ENCODE measurements around the gene ARIH2. TPM values are rescaled to one million over a fixed set of nuclear protein-coding genes. Genes with fewer than 3 reads are reported as not detected.

ARIH2 gene
- total RNA-seq, 1 donor from 2014 or later: 59.4 TPM

DNA sequence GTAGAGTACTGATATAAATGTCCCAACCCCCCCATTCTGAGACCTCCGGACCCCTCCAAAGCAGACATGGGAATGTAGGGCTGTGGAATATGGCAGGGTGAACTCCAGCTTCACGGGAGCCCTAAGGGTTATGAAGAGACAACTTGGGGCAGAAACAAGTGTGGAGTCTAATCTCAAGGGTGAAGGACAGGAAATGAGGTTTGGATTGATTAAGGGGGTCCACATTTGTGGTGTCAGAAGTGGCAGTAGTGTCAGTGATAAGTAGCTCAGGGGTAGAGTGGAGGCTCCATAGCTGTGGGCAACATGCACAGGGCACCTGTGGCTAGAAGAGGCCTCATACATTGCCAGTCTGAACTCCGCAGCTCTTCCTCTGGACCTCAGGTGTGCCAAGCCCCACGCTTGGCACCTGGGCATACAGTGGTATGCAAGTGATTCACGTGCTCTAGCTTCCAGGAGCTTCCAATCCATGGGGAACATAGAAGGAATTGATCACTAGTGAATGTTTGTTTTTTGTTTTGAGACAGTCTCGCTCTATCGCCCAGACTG is 67.3 kb downstream of the ARIH2 start:
- Histone ChIP-seq H3K4me1 (peaks cover 17% of the 10 kb centered on the region), H3K27ac (no peak overlapping the region), H3K27me3 (no peaks in the 10 kb centered on the region), H3K36me3 (peaks cover 0 to 35% of the 10 kb centered on the region in 2 donors), H3K4me3 (no peak overlapping the region), H3K9me3 (no peaks in the 10 kb centered on the region)
- intact Hi-C loops (cut with DNase I): no loop called here
- TF ChIP-seq POLR2AphosphoS5 (IDR thresholded peaks at IDR 0.05; ENCODE audit: insufficient read depth in 1 of 2, low read depth in 1 of 2) (no peak), POLR2A (IDR thresholded peaks at IDR 0.05) (no peak)
- TF ChIP-seq, protein P1, sequence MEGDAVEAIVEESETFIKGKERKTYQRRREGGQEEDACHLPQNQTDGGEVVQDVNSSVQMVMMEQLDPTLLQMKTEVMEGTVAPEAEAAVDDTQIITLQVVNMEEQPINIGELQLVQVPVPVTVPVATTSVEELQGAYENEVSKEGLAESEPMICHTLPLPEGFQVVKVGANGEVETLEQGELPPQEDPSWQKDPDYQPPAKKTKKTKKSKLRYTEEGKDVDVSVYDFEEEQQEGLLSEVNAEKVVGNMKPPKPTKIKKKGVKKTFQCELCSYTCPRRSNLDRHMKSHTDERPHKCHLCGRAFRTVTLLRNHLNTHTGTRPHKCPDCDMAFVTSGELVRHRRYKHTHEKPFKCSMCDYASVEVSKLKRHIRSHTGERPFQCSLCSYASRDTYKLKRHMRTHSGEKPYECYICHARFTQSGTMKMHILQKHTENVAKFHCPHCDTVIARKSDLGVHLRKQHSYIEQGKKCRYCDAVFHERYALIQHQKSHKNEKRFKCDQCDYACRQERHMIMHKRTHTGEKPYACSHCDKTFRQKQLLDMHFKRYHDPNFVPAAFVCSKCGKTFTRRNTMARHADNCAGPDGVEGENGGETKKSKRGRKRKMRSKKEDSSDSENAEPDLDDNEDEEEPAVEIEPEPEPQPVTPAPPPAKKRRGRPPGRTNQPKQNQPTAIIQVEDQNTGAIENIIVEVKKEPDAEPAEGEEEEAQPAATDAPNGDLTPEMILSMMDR (IDR thresholded peaks at IDR 0.05): no peak
- DNase-seq (ENCODE audit: extremely low spot score in 2 of 2): no peak

DNA sequence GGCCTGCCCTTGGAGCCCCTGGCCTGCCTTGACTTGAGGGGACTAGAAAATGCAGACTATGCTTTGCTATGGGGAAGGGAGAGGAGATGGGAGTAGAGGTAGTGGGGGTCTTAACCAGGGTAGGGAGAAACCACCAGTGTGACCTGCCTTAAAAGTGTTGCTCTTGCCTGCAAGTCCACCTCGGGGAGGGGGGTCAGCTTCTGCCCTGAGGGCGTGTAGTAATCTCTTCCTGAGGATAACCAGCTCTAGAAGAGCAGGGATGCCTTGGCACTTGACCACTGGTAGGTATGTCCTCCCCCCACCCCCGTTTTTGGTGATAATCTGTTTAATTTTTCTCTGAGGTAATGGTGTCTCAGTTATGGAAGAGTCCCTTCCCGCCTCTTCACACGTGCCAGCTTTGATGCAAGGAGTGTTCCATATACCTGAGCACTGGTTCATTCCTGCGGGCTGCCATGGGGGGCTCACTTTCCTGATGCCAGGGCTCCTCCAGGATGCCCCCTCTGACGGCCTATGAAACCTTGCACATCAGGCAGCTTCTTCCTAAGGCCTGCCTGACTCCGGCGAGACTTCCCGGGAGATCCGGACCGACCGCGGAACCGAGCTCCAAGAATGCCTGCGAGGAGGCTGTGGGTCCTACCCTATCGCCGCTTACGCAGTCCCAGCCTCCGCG is 70.6 kb downstream of the ARIH2 start:
- peaks cover 0 to 9% of the 10 kb centered on the region in 2 donors for H3K36me3 ChIP-seq
- H3K27me3 ChIP-seq: no peaks in the 10 kb centered on the region
- no peaks in the 10 kb centered on the region for H3K9me3 ChIP-seq
- H3K4me1 ChIP-seq: peaks cover 33% of the 10 kb centered on the region
- no peak for DNase-seq (ENCODE audit: extremely low spot score in 2 of 2)
- intact Hi-C loops (cut with DNase I): no loop called here
- TF ChIP-seq POLR2A (IDR thresholded peaks at IDR 0.05) (no peak), POLR2AphosphoS5 (IDR thresholded peaks at IDR 0.05; ENCODE audit: insufficient read depth in 1 of 2, low read depth in 1 of 2) (no peak)
- TF ChIP-seq, protein P1 (IDR thresholded peaks at IDR 0.05): no peak
- H3K4me3 ChIP-seq: peak overlapping the region; percentile 64 to 92
- H3K27ac ChIP-seq: peak overlapping the region; percentile 95

DNA sequence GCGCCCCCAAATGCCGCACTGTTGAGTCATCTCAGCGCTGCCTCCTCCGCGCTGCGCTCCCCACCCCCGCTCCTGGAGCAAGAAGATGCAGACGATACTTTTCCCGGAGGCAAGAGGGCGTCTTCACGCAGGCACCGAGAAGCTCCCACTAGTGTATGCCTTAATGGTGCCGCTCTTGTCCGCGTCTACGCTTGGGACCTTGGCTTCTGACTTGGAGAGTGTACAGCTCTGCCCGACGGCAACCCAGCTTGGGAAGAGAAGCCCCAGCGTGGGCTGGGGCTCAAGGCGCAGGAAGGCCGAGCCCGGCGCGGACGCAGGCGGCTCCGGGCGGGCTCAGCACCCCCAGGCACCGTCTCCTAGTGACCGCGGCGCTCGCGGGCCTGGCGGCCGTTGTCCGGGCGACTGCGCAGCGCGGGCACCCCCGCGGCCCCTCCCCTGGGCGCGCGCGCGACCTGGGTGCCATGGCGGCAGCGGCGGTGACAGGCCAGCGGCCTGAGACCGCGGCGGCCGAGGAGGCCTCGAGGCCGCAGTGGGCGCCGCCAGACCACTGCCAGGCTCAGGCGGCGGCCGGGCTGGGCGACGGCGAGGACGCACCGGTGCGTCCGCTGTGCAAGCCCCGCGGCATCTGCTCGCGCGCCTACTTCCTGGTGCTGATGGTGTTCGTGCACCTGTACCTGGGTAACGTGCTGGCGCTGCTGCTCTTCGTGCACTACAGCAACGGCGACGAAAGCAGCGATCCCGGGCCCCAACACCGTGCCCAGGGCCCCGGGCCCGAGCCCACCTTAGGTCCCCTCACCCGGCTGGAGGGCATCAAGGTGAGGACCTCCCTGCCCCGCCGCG is 71.4 kb downstream of the ARIH2 start, which contains the start of gene P4HTM:
P4HTM (plus strand) TSS at position 446 of the 840 bp plus-strand sequence; CDS start at position 462, 16 bp downstream.
- H3K27me3 ChIP-seq: no peaks in the 10 kb centered on the region
- peak within 1 kb of the TSS; percentile 64 to 92 for H3K4me3 ChIP-seq
- intact Hi-C loops (cut with DNase I): no loop called here
- H3K36me3 ChIP-seq: peaks cover 0 to 1% of the 10 kb centered on the region in 2 donors
- DNase-seq (ENCODE audit: extremely low spot score in 2 of 2): no peak
- peaks cover 33% of the 10 kb centered on the region for H3K4me1 ChIP-seq
- peak within 1 kb of the TSS; percentile 95 for H3K27ac ChIP-seq
- H3K9me3 ChIP-seq: no peaks in the 10 kb centered on the region
- TF ChIP-seq, protein P1 (IDR thresholded peaks at IDR 0.05): peak in 1 of 3 experiments; percentile 4
- TF ChIP-seq POLR2AphosphoS5 (IDR thresholded peaks at IDR 0.05; ENCODE audit: insufficient read depth in 1 of 2, low read depth in 1 of 2) (peak; percentile 76 to 92), POLR2A (IDR thresholded peaks at IDR 0.05) (peak in 1 of 2 donors; percentile 48)

DNA sequence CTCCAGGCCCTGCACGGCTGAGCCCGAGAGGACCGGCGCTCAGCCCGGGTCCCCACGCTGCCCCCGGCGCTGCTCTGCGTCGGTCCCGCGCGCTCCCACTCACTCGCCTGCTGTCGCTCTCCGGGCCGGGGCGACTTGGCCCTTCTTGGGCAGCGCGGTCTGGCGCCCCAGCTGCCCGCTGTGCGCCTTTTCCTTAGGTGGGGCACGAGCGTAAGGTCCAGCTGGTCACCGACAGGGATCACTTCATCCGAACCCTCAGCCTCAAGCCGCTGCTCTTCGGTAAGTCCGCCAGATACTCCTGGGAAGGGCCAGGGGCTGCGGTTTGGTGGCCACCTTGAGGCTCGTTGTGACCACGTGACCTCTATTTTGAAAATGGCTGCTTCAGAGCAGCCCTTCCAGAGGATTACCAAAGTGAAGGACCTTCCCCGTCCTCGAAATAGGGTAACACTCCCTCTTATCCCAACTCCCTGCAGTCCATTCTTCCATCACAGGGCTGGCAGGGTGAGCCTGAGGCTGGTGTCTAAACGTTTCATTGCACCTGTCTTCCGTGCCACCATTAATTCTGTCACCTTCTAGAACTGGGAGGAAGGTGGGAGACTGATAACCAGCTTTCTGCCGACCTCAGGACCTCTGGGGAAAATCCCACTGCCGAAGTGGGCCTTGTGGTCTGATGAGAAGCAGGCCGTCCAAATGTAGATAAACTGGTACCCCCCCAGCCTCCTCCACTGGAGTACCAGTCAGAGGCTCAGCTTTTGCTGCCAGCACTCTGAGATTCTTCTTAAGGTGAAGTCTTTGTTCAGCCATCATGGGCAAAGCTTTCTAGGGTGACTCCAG is 72.2 kb downstream of the ARIH2 start:
- Histone ChIP-seq H3K4me1 (peaks cover 33% of the 10 kb centered on the region), H3K9me3 (no peaks in the 10 kb centered on the region), H3K4me3 (peak overlapping the region; percentile 64 to 92), H3K27me3 (no peaks in the 10 kb centered on the region), H3K36me3 (no peaks in the 10 kb centered on the region), H3K27ac (peak overlapping the region; percentile 95)
- no peak for TF ChIP-seq POLR2A (IDR thresholded peaks at IDR 0.05)
- TF ChIP-seq, protein P1 (IDR thresholded peaks at IDR 0.05): no peak
- no peak for TF ChIP-seq POLR2AphosphoS5 (IDR thresholded peaks at IDR 0.05; ENCODE audit: insufficient read depth in 1 of 2, low read depth in 1 of 2)
- intact Hi-C loops (cut with DNase I): no loop called here
- no peak for DNase-seq (ENCODE audit: extremely low spot score in 2 of 2)
